GM12801 (cell line): ENCODE measurements around the gene ZNF324B.

Source experiments
- TF ChIP-seq, protein P1 (sequence below): IDR thresholded peaks from one replicate; pipeline ENCODE4 v1.5.1; 2011; ENCODE audit warnings: control low read depth; ENCODE audit not compliant: insufficient read length; ENCODE audit errors: extremely low read depth

ZNF324B gene

DNA sequence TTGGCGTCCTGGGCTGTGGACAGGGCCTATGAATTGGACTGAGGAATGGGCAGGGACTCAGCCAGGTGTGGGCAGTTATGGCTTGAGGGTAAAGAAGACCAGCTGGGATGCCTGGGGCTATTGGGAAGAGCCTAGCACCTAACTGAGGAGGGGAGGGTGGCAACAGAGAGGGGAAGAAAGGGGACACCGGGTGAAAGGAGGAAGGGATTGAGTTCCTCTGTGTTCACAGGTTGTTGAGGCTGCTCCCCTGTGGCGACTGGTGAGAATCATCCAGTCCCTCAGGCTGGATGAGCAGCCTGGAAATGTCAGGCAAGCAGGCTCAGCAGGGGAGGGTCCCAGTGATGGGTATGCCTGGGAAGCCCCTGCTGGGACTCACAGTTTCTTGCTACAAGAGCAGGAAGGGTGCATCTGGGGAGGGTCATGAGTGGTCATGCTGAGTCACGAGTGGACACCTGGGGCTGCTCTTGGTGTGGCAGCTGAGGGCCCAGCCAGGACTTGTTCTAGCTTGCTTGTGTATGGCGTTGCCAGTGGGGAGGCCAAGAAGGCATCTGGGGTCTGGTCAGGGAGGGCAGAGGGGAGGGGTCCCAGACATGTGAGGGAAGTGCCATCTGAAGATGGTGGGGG is 16.9 kb downstream of the ZNF324B start:
- TF ChIP-seq, protein P1, sequence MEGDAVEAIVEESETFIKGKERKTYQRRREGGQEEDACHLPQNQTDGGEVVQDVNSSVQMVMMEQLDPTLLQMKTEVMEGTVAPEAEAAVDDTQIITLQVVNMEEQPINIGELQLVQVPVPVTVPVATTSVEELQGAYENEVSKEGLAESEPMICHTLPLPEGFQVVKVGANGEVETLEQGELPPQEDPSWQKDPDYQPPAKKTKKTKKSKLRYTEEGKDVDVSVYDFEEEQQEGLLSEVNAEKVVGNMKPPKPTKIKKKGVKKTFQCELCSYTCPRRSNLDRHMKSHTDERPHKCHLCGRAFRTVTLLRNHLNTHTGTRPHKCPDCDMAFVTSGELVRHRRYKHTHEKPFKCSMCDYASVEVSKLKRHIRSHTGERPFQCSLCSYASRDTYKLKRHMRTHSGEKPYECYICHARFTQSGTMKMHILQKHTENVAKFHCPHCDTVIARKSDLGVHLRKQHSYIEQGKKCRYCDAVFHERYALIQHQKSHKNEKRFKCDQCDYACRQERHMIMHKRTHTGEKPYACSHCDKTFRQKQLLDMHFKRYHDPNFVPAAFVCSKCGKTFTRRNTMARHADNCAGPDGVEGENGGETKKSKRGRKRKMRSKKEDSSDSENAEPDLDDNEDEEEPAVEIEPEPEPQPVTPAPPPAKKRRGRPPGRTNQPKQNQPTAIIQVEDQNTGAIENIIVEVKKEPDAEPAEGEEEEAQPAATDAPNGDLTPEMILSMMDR, result no peak

DNA sequence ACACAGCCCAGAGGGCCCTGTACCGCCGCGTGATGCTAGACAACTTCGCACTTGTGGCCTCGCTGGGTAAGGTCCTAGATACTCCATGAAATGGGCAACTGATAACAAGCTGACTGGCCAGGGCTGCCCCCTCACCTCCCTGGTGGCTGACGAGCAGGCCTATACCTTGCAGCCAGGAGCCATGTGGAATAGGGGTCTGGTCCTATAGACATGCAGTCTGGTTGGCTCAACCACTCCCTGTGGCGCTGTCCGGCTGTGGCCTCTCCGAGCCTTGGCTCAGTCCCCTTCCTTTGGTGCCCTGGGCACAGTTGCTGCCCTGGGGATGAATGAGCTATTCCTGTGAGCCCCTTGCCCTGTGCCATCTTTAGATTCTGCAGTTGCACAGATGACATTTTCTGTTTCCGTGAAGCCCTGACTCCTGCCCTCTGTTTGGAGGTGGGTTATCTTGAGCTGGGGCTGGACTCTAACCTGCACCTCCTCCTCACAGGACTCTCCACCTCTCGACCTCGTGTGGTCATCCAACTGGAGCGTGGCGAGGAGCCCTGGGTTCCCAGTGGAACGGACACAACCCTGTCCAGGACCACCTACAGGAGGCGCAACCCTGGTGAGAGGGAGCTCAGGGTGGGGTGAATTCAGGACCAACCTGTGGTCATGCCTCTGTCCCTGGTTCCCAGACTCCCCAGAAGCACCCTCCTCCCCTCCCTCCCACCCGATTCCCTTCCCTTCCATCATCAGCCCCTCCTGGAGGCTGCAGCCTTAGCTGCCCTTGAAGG is 18.0 kb downstream of the ZNF324B start:
- TF ChIP-seq, protein P1, result no peak

DNA sequence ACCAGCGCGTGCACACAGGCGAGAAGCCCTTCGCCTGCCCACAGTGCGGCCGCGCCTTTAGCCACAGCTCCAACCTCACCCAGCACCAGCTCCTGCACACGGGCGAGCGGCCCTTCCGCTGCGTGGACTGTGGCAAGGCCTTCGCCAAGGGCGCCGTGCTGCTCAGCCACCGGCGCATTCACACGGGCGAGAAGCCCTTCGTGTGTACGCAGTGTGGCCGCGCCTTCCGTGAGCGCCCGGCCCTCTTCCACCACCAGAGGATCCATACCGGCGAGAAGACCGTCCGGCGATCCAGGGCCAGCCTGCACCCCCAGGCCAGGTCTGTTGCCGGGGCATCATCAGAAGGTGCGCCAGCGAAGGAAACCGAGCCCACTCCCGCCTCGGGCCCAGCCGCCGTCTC is 20.3 kb downstream of the ZNF324B start:
- TF ChIP-seq, protein P1, result no peak

DNA sequence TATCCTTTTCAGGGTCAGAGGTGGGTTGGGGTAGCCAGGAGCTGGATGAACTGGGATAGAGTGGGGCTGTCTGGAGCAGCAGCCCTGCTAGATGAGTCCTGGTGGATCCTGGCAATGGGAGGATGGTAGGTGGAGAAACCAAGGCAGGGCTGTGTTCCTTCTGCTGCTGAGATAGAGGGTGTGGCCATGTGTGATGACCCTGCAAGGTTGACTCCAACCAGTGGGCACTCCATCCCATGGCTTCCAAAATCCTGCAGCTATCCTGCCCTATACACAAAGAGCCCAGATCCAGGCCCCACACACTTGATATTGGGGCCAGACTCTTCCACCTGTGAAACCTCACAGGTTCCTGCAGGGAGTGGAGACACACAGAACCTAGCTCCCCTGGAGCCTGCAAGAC is 22.4 kb downstream of the ZNF324B start:
- TF ChIP-seq, protein P1, result no peak

DNA sequence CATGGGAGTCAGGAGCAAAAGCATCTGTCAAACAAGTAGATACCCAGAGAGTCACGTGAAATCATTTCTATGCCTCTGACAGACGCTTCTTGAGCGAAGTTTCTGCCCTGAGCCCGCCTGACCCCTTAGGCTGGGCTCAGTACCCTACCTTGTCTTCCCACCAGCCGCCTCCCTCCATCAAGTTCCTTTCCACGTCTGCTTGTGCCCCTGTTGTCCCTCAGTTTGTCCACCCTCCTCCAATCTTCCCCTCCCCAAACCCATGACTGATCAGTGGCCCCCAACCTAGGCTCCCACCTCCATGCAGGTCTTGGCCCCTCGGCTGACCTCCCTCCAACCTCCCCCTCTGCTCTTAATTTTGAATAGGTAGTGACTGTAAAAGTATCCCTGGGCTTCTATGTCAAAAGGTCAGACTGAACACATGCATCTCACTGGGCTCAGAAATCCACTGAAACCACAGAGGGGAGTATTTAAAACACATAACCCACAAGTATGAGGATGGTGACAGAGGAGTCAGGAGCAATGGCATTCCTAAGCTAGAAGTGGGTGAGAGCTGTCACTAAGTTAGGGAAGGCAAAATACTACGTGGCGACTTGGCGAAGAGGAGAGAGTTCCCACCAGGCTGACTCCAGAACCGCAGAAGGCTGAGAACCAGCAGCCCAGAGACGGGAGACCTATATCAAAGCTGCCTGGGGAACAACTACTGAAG is 23.0 kb downstream of the ZNF324B start:
- TF ChIP-seq, protein P1, result no peak

DNA sequence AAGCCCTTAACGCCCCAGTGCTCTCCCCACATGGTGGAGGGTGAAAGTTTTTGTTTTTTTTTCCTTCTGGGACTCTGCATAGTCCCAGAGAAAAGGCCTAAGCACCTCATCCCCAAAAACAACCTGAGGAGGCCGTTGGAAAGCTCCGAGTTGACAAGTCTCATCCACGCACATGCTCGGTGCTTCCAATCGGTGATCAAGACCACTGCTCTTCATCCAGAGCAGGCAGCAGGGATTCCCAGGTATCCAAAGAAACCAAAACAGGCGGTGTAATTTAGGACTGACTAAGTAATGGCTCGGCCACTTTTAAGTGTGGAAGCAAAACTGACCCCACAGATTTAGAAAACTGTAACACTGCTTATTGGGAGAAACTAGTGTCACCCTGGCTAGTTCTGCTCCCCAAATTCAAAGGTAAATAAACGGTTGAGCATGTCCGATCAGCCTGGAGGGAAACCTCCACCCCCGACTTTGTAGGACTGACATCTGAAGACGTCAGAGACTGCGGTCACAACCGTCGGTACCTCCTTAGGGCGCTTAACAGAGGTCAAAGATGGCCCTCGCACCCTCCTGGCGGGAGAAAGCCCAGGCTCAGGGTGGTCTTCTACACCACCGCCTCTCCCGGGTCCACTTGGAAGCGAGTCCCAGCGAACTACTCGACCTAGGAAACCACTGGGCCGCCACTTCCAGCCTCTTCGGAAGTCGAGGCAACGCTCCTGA is 23.7 kb downstream of the ZNF324B start:
- TF ChIP-seq, protein P1, result no peak
